Panc1 (cell line): ENCODE results near the gene PRKCZ. TPM values are rescaled to one million over a fixed set of nuclear protein-coding genes. Genes with fewer than 3 reads are reported as not detected.

Source experiments
- ATAC-seq: fragments of 200-7000 bp; cut with Tn5 transposase; 2 replicates; pipeline ENCODE4 v1.9.1; 2020; ENCODE audit warnings: mild to moderate bottlenecking, moderate library complexity
- BruUV-seq: library from RNA; stranded (reverse); fragments of 400-500 nt; replicated peaks from 2 replicates; lab custom pipeline; 2021; lab: Mats Ljungman, UMichigan
- CTCF ChIA-PET: fragments of 300-600 bp; sonication (Branson Sonifier 250); formaldehyde crosslinking; loops from one replicate; lab custom pipeline; 2022; ENCODE audit warnings: antibody characterized with exemption; lab: Charles Lee
- POLR2A ChIA-PET: fragments of 300-600 bp; sonication (Branson Sonifier 250); formaldehyde crosslinking; loops from one replicate; lab custom pipeline; 2022; ENCODE audit warnings: antibody characterized with exemption; lab: Charles Lee
- DNase-seq: peaks from one replicate; pipeline ENCODE4 v3.0.0-alpha.2; 2010; ENCODE audit warnings: low read depth, low spot score
- H3K27ac ChIP-seq: 2 replicates; pipeline ENCODE4 v1.5.1; 2011; ENCODE audit warnings: mild to moderate bottlenecking, low read length, inconsistent platforms
- H3K27me3 ChIP-seq: fragments of 200-500 bp; sonication (Bioruptor generic); 2 replicates; pipeline ENCODE4 v1.6.0; 2014; ENCODE audit warnings: low read length, inconsistent platforms; ENCODE audit not compliant: control insufficient read depth, insufficient read depth
- H3K36me3 ChIP-seq: fragments of 200-500 bp; sonication (Bioruptor generic); 2 replicates; pipeline ENCODE4 v1.5.1; 2014; ENCODE audit warnings: inconsistent platforms, mild to moderate bottlenecking, low read length, moderate library complexity; ENCODE audit not compliant: control insufficient read depth, insufficient read depth
- H3K4me1 ChIP-seq: 2 replicates; pipeline ENCODE4 v1.5.1; 2011; ENCODE audit warnings: inconsistent platforms, mild to moderate bottlenecking, low read length, moderate library complexity; ENCODE audit not compliant: control insufficient read depth, insufficient read depth
- H3K4me3 ChIP-seq, 2 experiments: 2 replicates each; pipeline ENCODE4 v1.5.1; 2011 to 2012; ENCODE audit warnings: low read depth in 2 of 2, low read length in 2 of 2, mild to moderate bottlenecking in 2 of 2, inconsistent platforms in 1 of 2, moderate library complexity in 1 of 2
- H3K9me3 ChIP-seq: fragments of 200-500 bp; sonication (Bioruptor generic); 2 replicates; pipeline ENCODE4 v1.5.1; 2014; ENCODE audit warnings: low read depth, mild to moderate bottlenecking, inconsistent platforms, low read length, moderate library complexity; ENCODE audit not compliant: control insufficient read depth, insufficient read depth
- POLR2AphosphoS5 ChIP-seq: IDR thresholded peaks from 2 replicates; pipeline ENCODE4 v1.6.1; 2012; ENCODE audit warnings: mild to moderate bottlenecking, low read depth, low read length, moderate library complexity
- SIN3A ChIP-seq: IDR thresholded peaks from 2 replicates; pipeline ENCODE4 v1.6.1; 2012; ENCODE audit warnings: low read depth, mild to moderate bottlenecking, low read length, moderate library complexity, borderline replicate concordance; ENCODE audit not compliant: insufficient read depth
- TCF7L2 ChIP-seq: IDR thresholded peaks from 2 replicates; pipeline ENCODE4 v1.6.1; 2011; ENCODE audit warnings: mild to moderate bottlenecking, low read depth, low read length, inconsistent platforms
- in situ Hi-C: cut with HindIII; loops from 2 replicates; pipeline ENCODE4 v1.10.0; 2016; ENCODE audit warnings: low sequenced_read_pairs, low pct_unique_long_range_greater_than_20kb
- intact Hi-C: fragments of 100-400 bp; cut with micrococcal nuclease; formaldehyde crosslinking; loops from one replicate; pipeline ENCODE4 v1.10.0; 2022; ENCODE audit not compliant: unreplicated experiment
- total RNA-seq: library from RNA; stranded (reverse); gene quantifications from one replicate; pipeline ENCODE4 v1.2.1, GENCODE V29; 2021; ENCODE audit not compliant: unreplicated experiment
- TF ChIP-seq, protein P1 (sequence below): fragments of 450-650 bp; IDR thresholded peaks from 2 replicates; pipeline ENCODE4 v1.5.1; 2017; ENCODE audit warnings: mild to moderate bottlenecking
- TF ChIP-seq, protein P2 (sequence below), 2 experiments: IDR thresholded peaks; 2 replicates each; pipeline ENCODE4 v1.6.1; 2011 to 2012; ENCODE audit warnings: low read depth in 2 of 2, control low read depth in 1 of 2, low read length in 1 of 2, mild to moderate bottlenecking in 1 of 2, moderate library complexity in 1 of 2; ENCODE audit not compliant: insufficient read depth in 1 of 2

The PRKCZ gene
- total RNA-seq, 1 experiment from 2014 or later = 26.7 TPM

DNA sequence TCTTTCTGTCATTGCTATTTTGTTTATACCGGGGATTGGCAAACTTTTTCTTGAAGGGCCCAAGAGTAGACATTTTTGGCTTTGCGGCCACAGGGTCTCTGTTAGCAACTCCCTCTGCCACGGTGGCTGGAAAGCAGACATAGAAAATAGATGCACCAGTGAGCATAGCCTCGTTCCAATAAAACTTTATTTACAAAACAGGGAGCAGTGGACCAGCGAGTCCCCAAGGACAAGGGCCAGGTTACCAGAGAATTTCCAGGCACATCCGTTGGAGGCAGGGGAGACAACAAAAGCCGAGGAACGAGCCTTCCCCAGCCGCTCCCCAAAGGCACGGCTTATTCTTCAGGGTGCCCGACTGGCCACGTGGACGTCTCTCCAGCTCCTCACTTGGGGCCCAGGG, 117.9 kb downstream of the PRKCZ start:
- in situ Hi-C loops (no loop called here), intact Hi-C loops (no loop called here)
- TF ChIP-seq, protein P1, sequence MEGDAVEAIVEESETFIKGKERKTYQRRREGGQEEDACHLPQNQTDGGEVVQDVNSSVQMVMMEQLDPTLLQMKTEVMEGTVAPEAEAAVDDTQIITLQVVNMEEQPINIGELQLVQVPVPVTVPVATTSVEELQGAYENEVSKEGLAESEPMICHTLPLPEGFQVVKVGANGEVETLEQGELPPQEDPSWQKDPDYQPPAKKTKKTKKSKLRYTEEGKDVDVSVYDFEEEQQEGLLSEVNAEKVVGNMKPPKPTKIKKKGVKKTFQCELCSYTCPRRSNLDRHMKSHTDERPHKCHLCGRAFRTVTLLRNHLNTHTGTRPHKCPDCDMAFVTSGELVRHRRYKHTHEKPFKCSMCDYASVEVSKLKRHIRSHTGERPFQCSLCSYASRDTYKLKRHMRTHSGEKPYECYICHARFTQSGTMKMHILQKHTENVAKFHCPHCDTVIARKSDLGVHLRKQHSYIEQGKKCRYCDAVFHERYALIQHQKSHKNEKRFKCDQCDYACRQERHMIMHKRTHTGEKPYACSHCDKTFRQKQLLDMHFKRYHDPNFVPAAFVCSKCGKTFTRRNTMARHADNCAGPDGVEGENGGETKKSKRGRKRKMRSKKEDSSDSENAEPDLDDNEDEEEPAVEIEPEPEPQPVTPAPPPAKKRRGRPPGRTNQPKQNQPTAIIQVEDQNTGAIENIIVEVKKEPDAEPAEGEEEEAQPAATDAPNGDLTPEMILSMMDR = no peak
- no peak for TF ChIP-seq SIN3A
- no peak for TF ChIP-seq POLR2AphosphoS5
- no peak for TF ChIP-seq TCF7L2
- TF ChIP-seq, protein P2, sequence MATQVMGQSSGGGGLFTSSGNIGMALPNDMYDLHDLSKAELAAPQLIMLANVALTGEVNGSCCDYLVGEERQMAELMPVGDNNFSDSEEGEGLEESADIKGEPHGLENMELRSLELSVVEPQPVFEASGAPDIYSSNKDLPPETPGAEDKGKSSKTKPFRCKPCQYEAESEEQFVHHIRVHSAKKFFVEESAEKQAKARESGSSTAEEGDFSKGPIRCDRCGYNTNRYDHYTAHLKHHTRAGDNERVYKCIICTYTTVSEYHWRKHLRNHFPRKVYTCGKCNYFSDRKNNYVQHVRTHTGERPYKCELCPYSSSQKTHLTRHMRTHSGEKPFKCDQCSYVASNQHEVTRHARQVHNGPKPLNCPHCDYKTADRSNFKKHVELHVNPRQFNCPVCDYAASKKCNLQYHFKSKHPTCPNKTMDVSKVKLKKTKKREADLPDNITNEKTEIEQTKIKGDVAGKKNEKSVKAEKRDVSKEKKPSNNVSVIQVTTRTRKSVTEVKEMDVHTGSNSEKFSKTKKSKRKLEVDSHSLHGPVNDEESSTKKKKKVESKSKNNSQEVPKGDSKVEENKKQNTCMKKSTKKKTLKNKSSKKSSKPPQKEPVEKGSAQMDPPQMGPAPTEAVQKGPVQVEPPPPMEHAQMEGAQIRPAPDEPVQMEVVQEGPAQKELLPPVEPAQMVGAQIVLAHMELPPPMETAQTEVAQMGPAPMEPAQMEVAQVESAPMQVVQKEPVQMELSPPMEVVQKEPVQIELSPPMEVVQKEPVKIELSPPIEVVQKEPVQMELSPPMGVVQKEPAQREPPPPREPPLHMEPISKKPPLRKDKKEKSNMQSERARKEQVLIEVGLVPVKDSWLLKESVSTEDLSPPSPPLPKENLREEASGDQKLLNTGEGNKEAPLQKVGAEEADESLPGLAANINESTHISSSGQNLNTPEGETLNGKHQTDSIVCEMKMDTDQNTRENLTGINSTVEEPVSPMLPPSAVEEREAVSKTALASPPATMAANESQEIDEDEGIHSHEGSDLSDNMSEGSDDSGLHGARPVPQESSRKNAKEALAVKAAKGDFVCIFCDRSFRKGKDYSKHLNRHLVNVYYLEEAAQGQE (IDR thresholded peaks at IDR 0.05; ENCODE audit: insufficient read depth in 1 of 2, low read depth in 2 of 2, low read length in 1 of 2) = no peak
- no peak for DNase-seq
- no peak overlapping the region for H3K27ac ChIP-seq
- no peak overlapping the region for H3K4me3 ChIP-seq
- H3K4me1 ChIP-seq = no peaks in the 10 kb centered on the region
- H3K27me3 ChIP-seq = no peaks in the 10 kb centered on the region
- no peaks in the 10 kb centered on the region for H3K9me3 ChIP-seq
- no TSS peak for BruUV-seq
- CTCF ChIA-PET = interaction anchor here (0.8 kb wide), 1 partner anchor 11 kb away, joined by 3 read pairs; no protein-coding TSS in a partner anchor
- no peaks in the 10 kb centered on the region for H3K36me3 ChIP-seq
- no peak for ATAC-seq
- POLR2A ChIA-PET = no interaction called here

- Histone ChIP-seq H3K27me3 (no peaks in the 10 kb centered on the region), H3K27ac (no peak overlapping the region), H3K4me3 (no peak overlapping the region), H3K4me1 (no peaks in the 10 kb centered on the region), H3K9me3 (no peaks in the 10 kb centered on the region), H3K36me3 (no peaks in the 10 kb centered on the region)
- in situ Hi-C loops (no loop called here), intact Hi-C loops (no loop called here)
- CTCF ChIA-PET = interaction anchor here (0.8 kb wide), 1 partner anchor 11 kb away, joined by 3 read pairs; no protein-coding TSS in a partner anchor
- TF ChIP-seq SIN3A (no peak), TCF7L2 (no peak), POLR2AphosphoS5 (no peak)
- TF ChIP-seq, protein P2 (IDR thresholded peaks at IDR 0.05; ENCODE audit: insufficient read depth in 1 of 2, low read depth in 2 of 2, low read length in 1 of 2) = no peak
- TF ChIP-seq, protein P1 = no peak
- no peak for DNase-seq
- no TSS peak for BruUV-seq
- no peak for ATAC-seq
- POLR2A ChIA-PET = no interaction called here
Observed at GRCh38 chr1:2168535-2168934, 118.3 kb downstream of the PRKCZ start.
